ENCODE data around the gene INPP5D.

INPP5D gene

DNA sequence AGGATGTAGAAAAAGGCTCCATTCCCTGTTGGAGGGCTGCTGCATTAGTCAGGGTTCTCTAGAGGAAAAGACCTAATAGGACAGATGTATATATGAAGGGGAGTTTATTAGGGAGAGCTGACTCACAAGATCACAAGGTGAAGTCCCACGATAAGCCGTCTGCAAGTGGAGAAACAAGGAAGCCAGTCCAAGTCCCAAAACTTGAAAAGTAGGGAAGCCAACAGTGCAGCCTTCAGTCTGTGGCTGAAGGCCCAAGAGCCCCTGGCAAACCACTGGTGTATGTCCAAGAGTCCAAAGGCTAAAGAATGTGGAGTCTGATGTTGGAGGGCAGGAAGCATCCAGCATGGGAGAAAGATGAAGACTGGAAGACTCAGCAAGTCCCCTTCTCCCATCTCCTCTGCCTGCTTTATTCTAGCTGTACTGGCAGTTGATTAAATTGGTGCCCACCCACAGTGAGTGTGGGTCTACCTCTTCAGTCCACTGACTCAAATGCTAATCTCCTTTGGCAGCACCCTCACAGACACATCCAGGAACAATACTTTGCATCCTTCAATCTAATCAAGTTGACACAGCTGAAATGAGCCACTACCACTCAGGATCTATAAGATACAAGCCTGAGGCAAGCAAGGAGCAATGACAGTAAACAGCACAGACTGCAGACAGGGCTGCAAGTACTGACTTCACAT lies 161.4 kb downstream of the INPP5D start:
- no peak for DNase-seq

DNA sequence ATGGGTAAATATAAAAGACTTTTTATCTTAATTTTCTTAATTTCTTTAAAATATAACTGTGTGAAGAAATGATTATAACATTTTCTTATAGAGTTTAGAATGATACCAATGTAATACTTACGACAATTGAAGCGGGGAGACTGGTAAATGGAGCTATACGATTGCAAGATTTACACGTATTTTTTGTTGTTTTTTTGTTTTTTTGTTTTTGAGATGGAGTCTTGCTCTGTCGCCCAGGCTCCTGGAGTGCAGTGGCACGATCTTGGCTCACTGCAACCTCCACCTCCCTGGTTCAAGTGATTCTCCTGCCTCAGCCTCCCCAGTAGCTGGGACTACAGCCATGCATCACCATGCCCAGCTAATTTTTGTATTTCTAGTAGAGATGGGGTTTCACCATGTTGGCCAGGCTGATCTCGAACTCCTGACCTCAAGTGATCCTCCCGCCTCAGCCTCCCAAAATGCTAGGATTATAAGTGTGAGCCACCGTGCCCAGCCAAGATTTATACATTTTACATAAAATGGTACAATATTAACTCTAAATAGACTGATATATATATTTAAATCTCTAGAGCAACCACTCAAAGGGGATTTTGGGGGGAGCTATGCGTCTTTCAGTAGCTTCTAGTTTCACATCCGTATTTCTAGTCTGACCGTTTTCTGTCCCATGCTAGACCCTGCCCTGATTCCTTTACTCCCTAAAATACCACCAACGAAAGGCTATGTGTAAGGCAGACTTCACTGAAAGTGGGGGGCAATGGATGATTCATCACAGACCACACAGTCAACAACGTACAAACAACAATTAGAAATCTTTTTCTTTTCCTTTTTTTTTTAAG lies 163.1 kb downstream of the INPP5D start:
- DNase-seq, result no peak

DNA sequence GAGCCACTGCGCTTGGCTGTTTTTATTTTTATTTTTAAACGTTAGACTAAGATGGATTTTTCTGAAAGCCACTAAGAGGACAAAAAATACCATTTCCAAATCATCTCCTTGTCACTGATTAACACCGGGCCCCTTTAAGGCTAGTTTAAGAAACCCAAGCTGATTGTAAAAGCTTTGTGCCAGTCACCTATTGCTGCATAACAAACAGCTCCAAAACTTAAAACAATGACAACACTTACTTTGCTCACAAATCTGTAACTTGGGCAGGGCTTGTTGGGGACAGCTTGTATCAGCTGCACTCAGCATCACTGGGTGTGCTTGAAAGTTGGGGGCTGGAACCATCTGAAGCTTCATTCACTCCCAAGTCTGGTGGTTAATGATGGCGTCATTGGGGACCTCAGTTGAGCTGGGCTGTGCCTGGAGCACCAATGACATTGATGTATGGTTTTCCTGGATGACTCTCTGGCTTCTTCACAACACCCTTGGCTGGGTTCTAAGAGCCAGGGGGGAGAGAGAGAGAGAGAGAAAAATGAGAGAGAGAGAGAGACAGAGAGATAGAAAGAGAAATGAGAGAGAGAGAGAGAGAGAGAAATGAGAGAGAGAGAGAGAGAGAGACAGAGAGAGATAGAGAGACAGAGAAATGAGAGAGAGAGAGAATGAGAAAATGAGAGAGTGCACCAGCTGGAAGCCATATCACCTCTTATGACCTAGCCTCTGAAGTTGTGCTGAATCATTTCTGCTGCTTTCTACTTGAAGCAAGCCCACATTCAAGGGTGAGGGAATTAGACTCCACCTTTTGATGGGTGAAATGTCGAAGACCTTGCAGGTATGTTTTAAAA lies 165.3 kb downstream of the INPP5D start:
- DNase-seq, result no peak

DNA sequence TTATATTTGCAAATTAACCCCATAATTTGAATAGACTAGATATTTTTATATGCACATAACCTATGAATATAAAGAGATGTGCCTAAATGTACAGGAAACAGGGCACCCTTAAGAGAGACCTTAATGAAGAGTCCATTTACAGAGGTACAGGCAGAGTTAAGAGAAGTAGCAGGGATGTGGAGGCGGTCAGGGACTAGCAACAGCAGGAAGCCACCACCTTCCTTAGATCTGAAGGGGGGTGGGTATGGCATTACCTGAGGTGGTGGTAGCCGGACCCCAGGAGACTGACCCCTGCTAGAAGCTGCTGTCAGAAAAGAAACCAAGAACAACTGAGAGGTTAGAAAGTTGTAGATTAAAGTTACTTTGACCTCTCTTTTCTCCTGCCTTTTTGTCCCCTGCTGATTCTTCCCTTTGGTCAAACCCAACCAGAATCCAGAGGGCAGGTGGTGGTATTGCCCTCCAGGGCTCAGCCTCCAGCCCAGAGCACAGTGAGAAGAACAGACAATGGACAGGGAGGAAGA lies 166.4 kb downstream of the INPP5D start:
- no peak for DNase-seq

DNA sequence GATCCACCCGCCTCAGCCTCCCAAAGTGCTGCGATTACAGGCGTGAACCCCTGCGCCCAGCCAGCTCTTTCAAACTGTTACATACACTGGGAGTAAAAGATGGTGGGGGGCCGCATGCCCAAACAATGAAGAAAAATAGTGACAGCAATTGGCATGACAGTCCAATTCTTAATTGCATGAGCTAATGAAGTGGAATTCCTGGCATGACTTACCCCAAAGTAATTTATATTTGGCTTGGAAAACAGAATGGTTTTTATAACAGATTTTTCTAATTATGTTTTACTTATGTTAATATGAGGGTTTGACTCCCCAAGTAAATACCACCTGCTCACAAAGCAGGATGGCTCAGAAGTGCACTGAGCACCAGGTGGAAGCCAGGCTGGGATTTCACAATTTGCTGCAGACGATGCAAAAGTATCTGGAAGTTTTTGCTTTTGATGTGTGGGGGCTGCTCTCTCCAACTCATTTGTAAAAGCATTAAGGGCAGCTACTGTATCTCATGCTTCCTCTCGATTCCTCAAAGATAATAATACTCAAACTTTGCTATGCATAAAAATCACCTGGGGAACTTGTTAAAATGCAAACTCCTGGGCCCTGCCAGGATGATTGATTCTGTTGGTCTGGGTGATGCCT lies 167.3 kb downstream of the INPP5D start:
- DNase-seq, result no peak

DNA sequence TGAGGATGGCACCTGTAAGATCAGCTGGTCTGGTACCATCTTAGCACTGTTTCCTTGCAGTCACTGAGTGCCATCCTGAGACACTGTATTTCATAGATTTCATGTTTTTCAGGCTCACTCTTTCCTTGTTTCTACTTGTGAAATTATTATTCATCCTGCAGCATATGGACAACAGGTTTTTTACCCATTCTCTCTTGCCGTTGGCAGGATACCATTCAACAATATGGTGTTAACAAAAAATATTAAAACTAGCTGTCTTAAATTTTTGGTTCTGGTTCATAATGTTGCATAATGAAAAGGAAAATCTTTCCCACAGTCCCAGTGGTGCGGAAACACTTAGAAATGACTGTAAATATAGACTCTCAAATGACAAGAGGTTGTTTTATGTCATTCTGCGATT lies 168.2 kb downstream of the INPP5D start:
- DNase-seq, result no peak

DNA sequence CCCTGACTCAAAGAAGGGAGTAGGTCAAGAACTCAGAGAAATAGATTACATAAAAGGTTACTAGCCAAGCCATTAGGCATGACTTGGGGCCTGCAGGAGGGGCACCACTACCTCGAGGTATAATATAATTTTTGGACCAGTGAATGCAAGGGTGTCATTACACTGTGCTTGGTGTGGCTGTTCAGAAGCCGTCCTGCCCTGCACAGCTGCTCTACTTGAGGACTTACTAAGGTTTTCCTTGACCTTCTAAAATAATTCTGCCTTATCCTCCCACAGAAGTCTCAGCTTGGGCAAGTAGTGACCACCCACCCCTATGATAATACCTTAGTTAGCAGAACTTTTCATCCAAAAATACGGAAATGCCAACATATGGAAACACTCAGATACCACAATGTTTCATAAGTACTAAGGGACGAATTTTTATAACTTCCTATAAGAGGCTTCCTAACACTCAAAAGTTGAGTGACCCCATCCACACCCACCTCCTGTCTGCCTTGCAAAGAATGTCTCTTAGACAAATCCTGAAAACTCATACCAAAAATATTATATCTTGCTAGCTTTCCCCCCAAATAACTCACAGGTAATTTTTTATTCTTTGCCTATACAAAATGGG lies 173.6 kb downstream of the INPP5D start:
- peak; percentile 60 for DNase-seq

DNA sequence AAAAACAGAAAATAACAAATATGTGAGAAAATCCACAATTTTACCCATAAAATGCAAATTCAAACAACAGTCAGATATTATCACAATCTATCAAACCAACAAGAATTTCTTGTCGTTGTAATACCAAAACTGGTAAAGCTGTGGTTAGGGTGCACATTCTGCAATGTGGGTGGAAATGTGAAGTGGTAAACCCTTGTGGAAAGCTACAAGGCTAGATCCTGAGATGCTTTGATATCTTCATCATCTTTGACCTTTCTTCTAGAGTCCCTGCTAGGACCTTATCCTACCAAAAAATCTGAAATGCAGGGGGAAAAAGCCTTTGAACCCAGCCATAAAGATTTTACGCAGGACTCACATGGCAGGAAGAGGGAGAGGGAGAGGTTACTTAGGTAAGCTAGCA lies 174.1 kb downstream of the INPP5D start:
- no peak for DNase-seq

DNA sequence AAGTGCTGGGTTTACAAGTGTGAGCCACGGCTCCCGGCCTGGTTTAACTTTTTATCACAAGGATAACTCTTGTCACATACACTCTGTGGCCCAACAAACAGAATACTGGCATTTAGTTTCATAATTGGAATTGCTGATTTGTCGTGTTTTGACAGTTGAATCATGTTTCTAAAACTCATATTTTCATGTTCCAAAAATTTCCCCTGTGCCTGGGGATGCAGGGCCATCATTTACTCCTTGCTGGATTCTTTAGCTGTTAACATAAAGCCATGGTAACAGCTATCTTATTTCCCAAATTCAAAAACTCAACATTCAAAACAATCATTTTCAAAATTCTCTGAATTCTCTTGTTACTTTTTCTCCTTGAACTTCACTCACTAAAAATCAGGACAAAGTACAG lies 174.9 kb downstream of the INPP5D start:
- no peak for DNase-seq

DNA sequence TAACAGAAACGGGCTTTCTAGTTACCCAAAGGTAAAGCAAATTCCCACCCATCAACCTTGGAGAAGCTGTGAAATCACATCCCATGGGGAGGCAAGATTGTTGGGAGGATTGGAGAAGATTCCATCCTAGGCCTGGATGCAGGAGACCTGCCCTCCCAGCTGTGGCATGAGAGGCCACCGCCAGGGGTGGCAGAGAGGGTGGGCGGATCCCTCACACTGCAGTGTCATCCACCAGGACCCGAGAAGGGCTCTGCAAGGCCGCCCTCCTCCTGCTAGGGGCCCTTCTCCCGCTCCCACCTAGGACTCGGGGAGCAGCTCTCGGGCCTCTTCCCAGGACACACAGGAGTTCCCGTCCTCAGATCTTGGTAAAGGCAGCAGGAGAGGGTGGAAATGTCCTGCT lies 175.8 kb downstream of the INPP5D start:
- no peak for DNase-seq

DNA sequence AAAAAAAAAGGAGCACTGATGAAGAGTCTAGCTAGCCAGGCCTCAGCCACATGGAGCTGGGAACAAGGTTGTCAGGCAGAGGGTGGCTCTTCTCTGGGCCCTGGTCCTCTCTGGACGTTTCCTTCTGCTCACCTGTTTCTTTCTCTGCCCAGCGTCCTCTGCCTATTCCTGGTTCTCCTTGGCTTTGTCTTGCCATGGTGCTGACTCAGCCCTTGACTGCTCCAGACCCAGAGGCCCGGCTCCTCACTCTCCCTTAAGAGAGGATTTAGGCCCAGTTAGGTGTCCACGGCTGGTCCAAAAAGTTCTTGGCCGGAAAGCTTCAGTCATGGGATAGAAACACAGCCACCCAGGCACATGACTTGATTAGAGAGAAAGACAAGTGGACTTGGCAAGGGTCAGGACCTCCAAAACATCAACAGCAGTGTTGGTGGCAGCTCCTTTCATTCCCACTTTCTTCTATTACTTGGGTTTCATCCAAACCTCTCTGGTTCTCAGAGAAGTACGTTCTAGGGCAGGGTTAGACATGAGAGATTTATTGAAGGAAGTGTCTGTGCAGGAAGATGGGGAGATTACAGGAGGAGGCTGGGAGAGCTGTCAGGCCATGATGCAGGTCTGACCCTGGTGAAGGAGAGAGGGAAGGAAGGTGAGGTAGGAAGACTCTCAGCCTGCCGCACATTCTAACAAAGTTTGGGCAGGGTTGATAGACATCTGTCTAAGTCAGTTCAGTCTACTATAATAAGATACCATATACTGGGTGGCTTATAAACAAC lies 176.9 kb downstream of the INPP5D start:
- DNase-seq, result no peak

DNA sequence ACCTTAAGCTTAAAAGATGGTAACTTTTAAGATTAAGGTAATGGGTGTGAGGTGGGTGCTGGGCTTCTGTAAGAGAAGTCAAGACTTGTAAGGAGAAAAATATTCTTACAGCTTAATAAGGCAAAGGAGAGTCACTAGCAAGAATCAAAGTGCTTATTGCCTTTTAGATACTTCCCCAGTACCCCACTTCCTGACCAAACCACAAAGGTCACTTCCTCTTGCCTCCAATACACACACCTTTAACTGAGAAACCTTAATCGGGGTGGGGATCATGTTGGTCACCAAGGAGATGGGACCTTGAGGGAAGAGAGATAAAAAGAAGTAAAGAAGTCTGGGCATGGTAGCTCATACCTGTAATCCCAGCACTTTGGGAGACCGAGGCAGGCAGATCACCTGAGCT lies 180.8 kb downstream of the INPP5D start:
- no peak for DNase-seq

DNA sequence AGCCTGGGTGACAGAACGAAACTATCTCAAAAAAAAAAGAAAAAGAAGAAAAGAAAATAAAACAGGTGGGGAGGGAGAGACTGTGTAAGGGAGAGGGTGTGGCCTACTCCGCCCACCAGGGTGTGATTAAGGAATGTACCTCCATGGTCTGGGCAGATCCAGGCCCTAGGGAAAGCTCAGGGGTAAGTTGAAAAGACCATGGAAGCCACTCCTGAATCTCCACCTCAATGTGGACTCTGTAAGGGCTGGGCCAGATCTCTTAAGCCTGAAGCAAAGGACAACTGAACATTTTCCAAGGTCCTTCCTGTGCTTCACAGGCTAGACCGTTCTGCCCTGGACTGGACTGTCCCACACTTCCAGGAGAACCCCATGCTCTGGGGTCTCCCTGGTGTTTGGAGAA lies 181.7 kb downstream of the INPP5D start:
- DNase-seq, result no peak

DNA sequence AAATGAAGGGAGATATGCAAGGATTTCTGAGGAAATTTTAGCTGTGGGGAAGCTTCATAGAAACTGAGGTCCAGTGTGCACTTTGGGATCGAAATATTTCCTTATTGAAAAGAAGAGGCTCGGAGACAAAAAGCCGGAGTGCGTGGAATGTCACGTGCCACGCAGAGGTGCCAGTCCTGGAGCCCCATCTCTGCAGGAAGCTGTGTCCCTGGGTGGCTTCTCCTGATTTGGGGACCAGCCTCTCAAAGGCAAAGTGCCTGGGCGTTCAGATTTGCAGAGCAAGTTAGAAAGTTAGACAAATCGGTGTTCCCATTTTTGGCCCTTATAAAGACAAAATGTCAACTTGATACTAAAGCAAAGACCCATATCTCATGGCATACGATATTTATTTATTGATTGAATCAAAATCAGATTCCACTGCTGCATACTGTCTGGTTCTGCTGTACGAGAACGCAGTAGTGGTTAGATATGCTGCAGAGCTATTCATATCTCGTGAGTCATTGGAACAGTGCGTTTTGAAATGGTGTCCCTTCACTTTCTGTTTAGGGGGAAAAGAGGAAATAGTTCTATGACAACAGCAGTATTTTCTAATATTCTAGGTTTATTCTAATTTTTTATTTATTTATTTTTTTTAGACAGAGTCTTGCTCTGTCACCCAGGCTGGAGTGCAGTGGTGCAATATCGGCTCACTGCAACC lies 182.2 kb downstream of the INPP5D start:
- no peak for DNase-seq

DNA sequence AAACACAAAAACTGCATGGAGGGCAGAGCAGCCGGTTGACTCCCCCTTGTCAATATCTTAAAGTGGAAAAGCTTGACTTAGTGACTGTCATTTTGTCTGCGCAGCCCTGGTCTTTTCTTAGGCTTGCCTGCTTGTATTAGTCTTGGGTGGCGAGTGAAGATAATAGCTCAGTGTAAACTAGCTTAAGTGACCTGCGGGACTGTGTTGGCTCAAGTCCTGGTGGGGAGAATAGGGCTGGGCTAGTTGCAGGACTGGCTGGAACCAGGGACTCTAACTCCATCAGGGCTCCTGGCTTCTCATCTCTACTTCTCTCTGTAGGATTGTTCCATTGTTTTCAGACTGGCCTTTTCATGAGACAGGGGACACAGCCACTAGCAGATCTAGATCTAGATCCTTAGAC lies 183.2 kb downstream of the INPP5D start:
- no peak for DNase-seq

DNA sequence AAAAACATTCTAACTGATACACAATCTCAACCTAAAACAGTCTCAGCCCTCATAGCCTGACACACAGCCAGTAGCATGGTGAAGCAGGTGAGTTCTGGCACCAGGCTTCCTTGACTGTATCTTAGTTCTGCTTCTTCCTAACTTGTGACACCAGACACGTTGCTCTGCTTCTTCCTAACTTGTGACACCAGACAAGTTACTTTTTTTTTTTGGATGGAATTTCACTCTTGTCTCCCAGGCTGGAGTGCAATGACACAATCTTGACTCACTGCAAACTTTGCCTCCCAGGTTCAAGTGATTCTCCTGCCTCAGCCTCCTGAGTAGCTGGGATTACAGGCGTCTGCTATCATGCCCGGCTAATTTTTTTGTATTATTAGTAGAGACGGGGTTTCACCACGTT lies 184.7 kb downstream of the INPP5D start:
- no peak for DNase-seq

DNA sequence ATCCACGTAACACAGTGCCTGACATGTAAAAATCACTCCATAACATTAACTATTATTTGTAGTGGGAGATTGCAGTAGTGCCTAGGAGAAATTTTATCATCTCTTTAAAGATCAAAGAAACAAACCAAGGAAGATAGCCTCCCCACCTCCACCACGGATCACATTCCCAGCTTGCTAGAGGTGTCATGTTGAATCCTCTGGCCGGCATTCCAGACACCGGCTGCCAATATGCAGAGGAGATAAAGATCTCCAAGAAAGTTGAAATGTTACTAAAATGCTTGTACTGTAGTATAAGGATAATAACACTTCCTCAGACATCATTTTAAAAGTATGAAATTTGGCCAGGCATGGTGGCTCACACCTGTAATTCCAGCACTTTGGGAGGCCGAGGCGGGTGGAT lies 185.3 kb downstream of the INPP5D start:
- no peak for DNase-seq

DNA sequence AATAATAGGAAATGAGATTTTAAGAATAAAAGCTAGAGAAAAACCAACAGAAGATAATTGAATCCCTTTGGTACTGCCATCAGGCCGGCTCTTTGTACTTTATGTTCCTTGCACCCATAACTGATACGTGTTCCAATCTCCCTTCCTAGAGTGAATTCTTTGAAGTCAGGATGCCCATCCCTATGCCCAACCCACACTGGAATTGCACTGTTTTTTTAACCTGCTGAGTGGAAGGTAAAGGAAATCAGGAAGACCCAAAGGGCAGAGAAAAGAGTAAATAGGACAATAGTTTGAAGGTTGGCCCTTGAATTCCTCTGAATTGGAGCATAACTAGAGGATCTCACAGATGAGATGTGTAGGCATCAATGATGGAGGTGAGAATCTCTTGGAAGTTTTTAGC lies 187.0 kb downstream of the INPP5D start:
- DNase-seq, result no peak

DNA sequence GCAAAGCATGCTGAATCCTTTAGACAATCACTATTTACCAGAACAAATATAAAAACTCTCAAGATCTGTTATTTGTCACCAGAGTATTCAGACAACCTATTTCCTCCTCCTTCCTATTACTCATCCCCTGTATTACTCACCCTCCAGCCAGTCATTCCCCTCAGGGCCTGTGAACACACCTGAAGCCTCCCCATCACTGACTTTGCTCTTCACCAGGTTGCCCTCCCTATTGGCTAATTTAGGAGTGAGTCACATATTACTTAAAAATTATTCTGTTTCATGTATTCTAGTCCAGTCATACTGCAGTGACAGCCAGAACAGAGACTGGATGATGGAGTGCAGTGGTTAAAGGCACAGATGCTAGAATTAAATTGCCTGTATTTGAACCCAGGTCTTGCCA lies 187.6 kb downstream of the INPP5D start:
- DNase-seq, result no peak

DNA sequence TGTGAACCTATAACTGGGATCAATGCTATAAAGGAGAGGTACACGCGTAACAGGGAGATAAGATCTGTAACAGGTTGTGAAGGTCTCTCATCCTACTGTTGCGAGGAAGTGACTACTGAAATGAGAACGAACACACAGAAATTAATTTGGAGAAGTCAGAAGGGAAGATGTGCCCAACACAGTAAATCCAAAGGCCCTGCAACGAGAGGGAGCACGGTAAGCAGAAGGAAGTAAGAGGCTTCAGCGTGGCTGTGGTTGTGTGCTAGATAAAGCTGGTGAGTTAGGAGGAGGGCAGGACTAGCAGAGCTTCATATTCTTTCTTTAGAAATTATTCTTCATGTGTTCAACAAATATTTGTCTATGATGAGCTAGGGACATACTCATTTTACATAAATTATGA lies 188.9 kb downstream of the INPP5D start:
- DNase-seq, result peak; percentile 48

DNA sequence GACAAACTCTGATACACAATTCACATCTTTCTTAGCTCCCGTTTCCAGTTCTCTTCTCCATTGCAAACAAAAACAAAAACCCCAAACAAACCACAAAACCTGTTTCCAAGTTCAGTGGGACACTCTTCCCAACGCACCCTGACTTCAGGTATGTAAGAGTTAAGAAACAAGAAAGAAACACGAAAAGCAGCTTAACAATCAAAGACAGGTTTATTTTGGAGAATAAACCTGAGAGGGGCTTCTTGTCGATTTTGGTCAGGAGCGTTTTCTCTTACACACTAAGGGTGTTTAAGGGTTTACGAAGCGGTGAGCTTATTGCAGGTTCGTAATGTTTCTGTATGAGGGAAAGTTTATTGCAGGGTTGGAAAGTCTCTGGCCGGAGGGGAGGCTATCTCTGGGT lies 190.4 kb downstream of the INPP5D start:
- no peak for DNase-seq

Data from GF-D8 (cell line).